T1000 (cell line): ENCODE data around the gene ZNF214.
"Not testable (repeated sequence)": the region's sequence is repeated elsewhere in the genome, so short reads cannot be mapped to it uniquely, and the experiment has no call there.

ENCODE experiments used
- DNase-seq: peaks from one replicate; lab custom pipeline; 2025; ENCODE audit warnings: mixed read lengths; lab: John Stamatoyannopoulos, UW

Gene ZNF214

GRCh38 chr11:6988506-6988905 is 31.6 kb downstream of the ZNF214 start:
- no peak for DNase-seq

- DNase-seq = no peak
Observed at GRCh38 chr11:6986487-6986886, 33.7 kb downstream of the ZNF214 start.

- DNase-seq = no peak
Observed at GRCh38 chr11:6979365-6979764, 40.8 kb downstream of the ZNF214 start.

- not testable (repeated sequence) for DNase-seq
Observed at GRCh38 chr11:6969854-6970253, 50.3 kb downstream of the ZNF214 start.

- DNase-seq = no peak
Observed at GRCh38 chr11:6968816-6969215, 51.3 kb downstream of the ZNF214 start.

- no peak for DNase-seq
Observed at GRCh38 chr11:6962673-6963072, 57.5 kb downstream of the ZNF214 start.

GRCh38 chr11:6962141-6962540 is 58.0 kb downstream of the ZNF214 start:
- DNase-seq = no peak

GRCh38 chr11:6954248-6954647 is 65.9 kb downstream of the ZNF214 start:
- not testable (repeated sequence) for DNase-seq
